Activated CD4-positive, alpha-beta memory T cell treated with anti-CD3 and anti-CD28 coated beads, Interleukin-2, amount 10 ng/mL, durations not matched to agents 7 days and 5 days (primary cell): ENCODE measurements around the gene NEK1. TPM values are rescaled to one million over a fixed set of nuclear protein-coding genes. Genes with fewer than 3 reads are reported as not detected.

Experiments used
- CTCF ChIA-PET: fragments of 350-600 bp; sonication (Branson Sonifier 250); formaldehyde crosslinking; loops from one replicate; lab custom pipeline; 2021; ENCODE audit warnings: antibody characterized with exemption, inconsistent platforms; lab: Charles Lee
- POLR2A ChIA-PET: fragments of 350-600 bp; sonication (Branson Sonifier 250); formaldehyde crosslinking; loops from one replicate; lab custom pipeline; 2021; ENCODE audit warnings: antibody characterized with exemption; lab: Charles Lee
- DNase-seq: peaks from one replicate; pipeline ENCODE4 v3.0.0-alpha.2; 2020
- H3K27ac Mint-ChIP-seq: one replicate; pipeline ENCODE4 v1.8.0; 2021; ENCODE audit warnings: mild to moderate bottlenecking, mixed read lengths
- H3K27me3 Mint-ChIP-seq: one replicate; pipeline ENCODE4 v1.8.0; 2021; ENCODE audit warnings: mixed read lengths
- H3K36me3 Mint-ChIP-seq: one replicate; pipeline ENCODE4 v1.8.0; 2021; ENCODE audit warnings: low read depth, mixed read lengths
- H3K4me1 Mint-ChIP-seq: one replicate; pipeline ENCODE4 v1.8.0; 2021; ENCODE audit warnings: mixed read lengths
- H3K4me3 Mint-ChIP-seq: one replicate; pipeline ENCODE4 v1.8.0; 2021; ENCODE audit warnings: mild to moderate bottlenecking, mixed read lengths
- H3K9me3 Mint-ChIP-seq: one replicate; pipeline ENCODE4 v1.8.0; 2021; ENCODE audit warnings: mixed read lengths
- total RNA-seq, 2 experiments: library from RNA; stranded (reverse); gene quantifications; one replicate each; pipeline ENCODE4 v1.2.3, GENCODE V29; 2021

The NEK1 gene
- total RNA-seq, 2 experiments from 2014 or later: 14.6 to 14.8 TPM

GRCh38 chr4:169385376-169385775 lies 227.0 kb downstream of the NEK1 start:
- Mint-ChIP-seq H3K27ac (no peak overlapping the region), H3K4me1 (no peaks in the 10 kb centered on the region), H3K36me3 (no peaks in the 10 kb centered on the region), H3K4me3 (no peak overlapping the region), H3K9me3 (no peaks in the 10 kb centered on the region), H3K27me3 (peaks cover 6% of the 10 kb centered on the region)
- ChIA-PET CTCF (no interaction called here), POLR2A (no interaction called here)
- DNase-seq: no peak

GRCh38 chr4:169384779-169385178 lies 227.6 kb downstream of the NEK1 start:
- H3K27ac Mint-ChIP-seq: no peak overlapping the region
- no peaks in the 10 kb centered on the region for H3K36me3 Mint-ChIP-seq
- H3K9me3 Mint-ChIP-seq: no peaks in the 10 kb centered on the region
- CTCF ChIA-PET: no interaction called here
- DNase-seq: no peak
- POLR2A ChIA-PET: no interaction called here
- no peak overlapping the region for H3K4me3 Mint-ChIP-seq
- no peaks in the 10 kb centered on the region for H3K4me1 Mint-ChIP-seq
- H3K27me3 Mint-ChIP-seq: peaks cover 6% of the 10 kb centered on the region

- POLR2A ChIA-PET: interaction anchor here (1.1 kb wide), 1 partner anchor 13 kb away, joined by 3 read pairs; no protein-coding TSS in a partner anchor
- Mint-ChIP-seq H3K4me1 (no peaks in the 10 kb centered on the region), H3K36me3 (no peaks in the 10 kb centered on the region), H3K27me3 (peaks cover 7% of the 10 kb centered on the region), H3K9me3 (no peaks in the 10 kb centered on the region), H3K27ac (no peak overlapping the region), H3K4me3 (no peak overlapping the region)
- DNase-seq: no peak
- CTCF ChIA-PET: interaction anchor here (0.6 kb wide), 1 partner anchor 144 kb away, joined by 3 read pairs; no protein-coding TSS in a partner anchor
Observed at GRCh38 chr4:169383724-169384123, 228.7 kb downstream of the NEK1 start.

- no peaks in the 10 kb centered on the region for H3K4me1 Mint-ChIP-seq
- peaks cover 6% of the 10 kb centered on the region for H3K27me3 Mint-ChIP-seq
- H3K36me3 Mint-ChIP-seq: peaks cover 7% of the 10 kb centered on the region
- no peak overlapping the region for H3K27ac Mint-ChIP-seq
- ChIA-PET CTCF (no interaction called here), POLR2A (no interaction called here)
- peaks cover 16% of the 10 kb centered on the region for H3K9me3 Mint-ChIP-seq
- no peak for DNase-seq
- no peak overlapping the region for H3K4me3 Mint-ChIP-seq
Observed at GRCh38 chr4:169379688-169380087, 232.7 kb downstream of the NEK1 start.

- ChIA-PET CTCF (no interaction called here), POLR2A (no interaction called here)
- Mint-ChIP-seq H3K4me1 (no peaks in the 10 kb centered on the region), H3K9me3 (peaks cover 16% of the 10 kb centered on the region), H3K36me3 (peaks cover 7% of the 10 kb centered on the region), H3K27me3 (peaks cover 6% of the 10 kb centered on the region), H3K27ac (no peak overlapping the region), H3K4me3 (no peak overlapping the region)
- no peak for DNase-seq
Observed at GRCh38 chr4:169377367-169377766, 235.0 kb downstream of the NEK1 start.

- no peak overlapping the region for H3K27ac Mint-ChIP-seq
- DNase-seq: no peak
- H3K4me3 Mint-ChIP-seq: no peak overlapping the region
- peaks cover 16% of the 10 kb centered on the region for H3K9me3 Mint-ChIP-seq
- POLR2A ChIA-PET: no interaction called here
- H3K4me1 Mint-ChIP-seq: no peaks in the 10 kb centered on the region
- H3K36me3 Mint-ChIP-seq: peaks cover 7% of the 10 kb centered on the region
- peaks cover 5% of the 10 kb centered on the region for H3K27me3 Mint-ChIP-seq
- CTCF ChIA-PET: no interaction called here
Observed at GRCh38 chr4:169376421-169376820, 236.0 kb downstream of the NEK1 start.

- Mint-ChIP-seq H3K27me3 (no peaks in the 10 kb centered on the region), H3K9me3 (peaks cover 16% of the 10 kb centered on the region), H3K27ac (no peak overlapping the region), H3K4me3 (no peak overlapping the region), H3K4me1 (no peaks in the 10 kb centered on the region), H3K36me3 (peaks cover 7% of the 10 kb centered on the region)
- ChIA-PET POLR2A (no interaction called here), CTCF (no interaction called here)
- no peak for DNase-seq
Observed at GRCh38 chr4:169372791-169373190, 239.6 kb downstream of the NEK1 start.

GRCh38 chr4:169369634-169370033 lies 242.7 kb downstream of the NEK1 start:
- peaks cover 1% of the 10 kb centered on the region for H3K27me3 Mint-ChIP-seq
- H3K27ac Mint-ChIP-seq: no peak overlapping the region

GRCh38 chr4:169367826-169368225 lies 244.6 kb downstream of the NEK1 start:
- Mint-ChIP-seq H3K4me3 (no peak overlapping the region), H3K9me3 (no peaks in the 10 kb centered on the region), H3K36me3 (no peaks in the 10 kb centered on the region), H3K27me3 (peaks cover 1% of the 10 kb centered on the region), H3K27ac (no peak overlapping the region), H3K4me1 (no peaks in the 10 kb centered on the region)
- ChIA-PET CTCF (interaction anchor here (0.7 kb wide), 1 partner anchor 1335 kb away, joined by 4 read pairs; no protein-coding TSS in a partner anchor), POLR2A (no interaction called here)
- no peak for DNase-seq

More at GRCh38 chr4:169369634-169370033, 242.7 kb downstream of the NEK1 start:
- Mint-ChIP-seq H3K4me3 (no peak overlapping the region), H3K4me1 (no peaks in the 10 kb centered on the region), H3K9me3 (no peaks in the 10 kb centered on the region), H3K36me3 (no peaks in the 10 kb centered on the region)
- no peak for DNase-seq
- POLR2A ChIA-PET: no interaction called here
- CTCF ChIA-PET: no interaction called here

GRCh38 chr4:169366821-169367220 lies 245.6 kb downstream of the NEK1 start:
- Mint-ChIP-seq H3K27ac (no peak overlapping the region), H3K9me3 (no peaks in the 10 kb centered on the region), H3K4me1 (no peaks in the 10 kb centered on the region), H3K36me3 (no peaks in the 10 kb centered on the region), H3K4me3 (no peak overlapping the region), H3K27me3 (peaks cover 3% of the 10 kb centered on the region)
- CTCF ChIA-PET: no interaction called here
- POLR2A ChIA-PET: no interaction called here
- no peak for DNase-seq

GRCh38 chr4:169362607-169363006 lies 249.8 kb downstream of the NEK1 start:
- peaks cover 11% of the 10 kb centered on the region for H3K27me3 Mint-ChIP-seq
- POLR2A ChIA-PET: no interaction called here

GRCh38 chr4:169361756-169362155 lies 250.6 kb downstream of the NEK1 start:
- ChIA-PET POLR2A (no interaction called here), CTCF (no interaction called here)
- no peak overlapping the region for H3K27ac Mint-ChIP-seq
- H3K27me3 Mint-ChIP-seq: peaks cover 11% of the 10 kb centered on the region
- no peaks in the 10 kb centered on the region for H3K36me3 Mint-ChIP-seq
- no peaks in the 10 kb centered on the region for H3K9me3 Mint-ChIP-seq
- no peaks in the 10 kb centered on the region for H3K4me1 Mint-ChIP-seq
- no peak overlapping the region for H3K4me3 Mint-ChIP-seq
- DNase-seq: no peak

More at GRCh38 chr4:169362607-169363006, 249.8 kb downstream of the NEK1 start:
- DNase-seq: no peak
- no peaks in the 10 kb centered on the region for H3K9me3 Mint-ChIP-seq
- no peak overlapping the region for H3K4me3 Mint-ChIP-seq
- H3K36me3 Mint-ChIP-seq: no peaks in the 10 kb centered on the region
- CTCF ChIA-PET: no interaction called here
- no peaks in the 10 kb centered on the region for H3K4me1 Mint-ChIP-seq
- no peak overlapping the region for H3K27ac Mint-ChIP-seq

- no peaks in the 10 kb centered on the region for H3K4me1 Mint-ChIP-seq
- H3K36me3 Mint-ChIP-seq: no peaks in the 10 kb centered on the region
- H3K27ac Mint-ChIP-seq: no peak overlapping the region
- H3K27me3 Mint-ChIP-seq: peaks cover 9% of the 10 kb centered on the region
- ChIA-PET CTCF (no interaction called here), POLR2A (no interaction called here)
- H3K4me3 Mint-ChIP-seq: no peak overlapping the region
- no peaks in the 10 kb centered on the region for H3K9me3 Mint-ChIP-seq
- DNase-seq: no peak
Observed at GRCh38 chr4:169359961-169360360, 252.4 kb downstream of the NEK1 start.

- DNase-seq: no peak
- Mint-ChIP-seq H3K4me3 (no peak overlapping the region), H3K27me3 (no peaks in the 10 kb centered on the region), H3K36me3 (no peaks in the 10 kb centered on the region), H3K4me1 (no peaks in the 10 kb centered on the region), H3K27ac (no peak overlapping the region), H3K9me3 (peaks cover 2% of the 10 kb centered on the region)
- CTCF ChIA-PET: no interaction called here
- POLR2A ChIA-PET: no interaction called here
Observed at GRCh38 chr4:169352360-169352759, 260.0 kb downstream of the NEK1 start.
